ENCODE measurements around the gene PEAK3. TPM values are rescaled to one million over a fixed set of nuclear protein-coding genes. Genes with fewer than 3 reads are reported as not detected.

PEAK3 gene
- total RNA-seq, 1 donor from 2014 or later: not detected

- no peaks in the 10 kb centered on the region for H3K27me3 ChIP-seq (ENCODE audit: control insufficient read depth, insufficient read depth, low read length)
- H3K36me3 ChIP-seq (ENCODE audit: control insufficient read depth, insufficient read depth, low read length): peaks cover 32% of the 10 kb centered on the region
- no peak for TF ChIP-seq CTCF (IDR thresholded peaks at IDR 0.05; ENCODE audit: insufficient read depth, low read length, severe bottlenecking)
- no peak for FAIRE-seq
- DNase-seq (ENCODE audit: low read depth): no peak
- no peak overlapping the region for H3K4me3 ChIP-seq (ENCODE audit: low read depth, low read length)
Observed at GRCh38 chr19:2240881-2241760, 40.9 kb downstream of the PEAK3 start.

GRCh38 chr19:2239771-2240770 lies 41.9 kb downstream of the PEAK3 start:
- Histone ChIP-seq H3K36me3 (ENCODE audit: control insufficient read depth, insufficient read depth, low read length) (peaks cover 27% of the 10 kb centered on the region), H3K27me3 (ENCODE audit: control insufficient read depth, insufficient read depth, low read length) (no peaks in the 10 kb centered on the region), H3K4me3 (ENCODE audit: low read depth, low read length) (peak overlapping the region; percentile 3)
- DNase-seq (ENCODE audit: low read depth) (no peak), FAIRE-seq (no peak)
- no peak for TF ChIP-seq CTCF (IDR thresholded peaks at IDR 0.05; ENCODE audit: insufficient read depth, low read length, severe bottlenecking)

DNA sequence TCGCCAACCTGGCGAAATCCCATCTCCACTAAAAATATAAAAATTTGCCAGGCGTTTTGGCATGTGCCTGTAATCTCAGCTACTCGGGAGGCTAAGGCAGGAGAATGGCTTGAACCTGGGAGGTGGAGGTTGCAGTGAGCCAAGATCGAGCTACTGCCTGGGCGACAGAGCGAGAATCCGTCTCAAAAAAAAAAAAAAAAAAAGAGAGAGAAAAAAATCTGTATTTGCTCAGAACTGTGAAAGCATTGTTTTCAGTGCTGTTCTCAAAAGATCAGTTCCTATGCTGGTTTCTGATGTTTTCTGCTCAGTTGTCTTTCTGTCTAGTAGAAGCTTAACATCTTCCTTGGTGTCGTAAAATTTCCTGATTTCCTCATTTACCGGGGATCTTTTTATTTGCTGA lies 42.8 kb downstream of the PEAK3 start:
- H3K36me3 ChIP-seq (ENCODE audit: control insufficient read depth, insufficient read depth, low read length): peaks cover 20% of the 10 kb centered on the region
- no peak for DNase-seq (ENCODE audit: low read depth)
- H3K4me3 ChIP-seq (ENCODE audit: low read depth, low read length): no peak overlapping the region
- TF ChIP-seq CTCF (IDR thresholded peaks at IDR 0.05; ENCODE audit: insufficient read depth, low read length, severe bottlenecking): no peak
- no peak for FAIRE-seq
- no peaks in the 10 kb centered on the region for H3K27me3 ChIP-seq (ENCODE audit: control insufficient read depth, insufficient read depth, low read length)

- FAIRE-seq: no peak
- H3K36me3 ChIP-seq (ENCODE audit: control insufficient read depth, insufficient read depth, low read length): peaks cover 19% of the 10 kb centered on the region
Observed at GRCh38 chr19:2237869-2238153, 44.2 kb downstream of the PEAK3 start.

More at GRCh38 chr19:2237869-2238153, 44.2 kb downstream of the PEAK3 start:
- peak overlapping the region; percentile 78 for H3K4me3 ChIP-seq (ENCODE audit: low read depth, low read length)
- TF ChIP-seq CTCF (IDR thresholded peaks at IDR 0.05; ENCODE audit: insufficient read depth, low read length, severe bottlenecking): no peak
- H3K27me3 ChIP-seq (ENCODE audit: control insufficient read depth, insufficient read depth, low read length): no peaks in the 10 kb centered on the region
- no peak for DNase-seq (ENCODE audit: low read depth)

All from bronchial epithelial cell (primary cell).